Neural crest cell (in vitro differentiated cells): ENCODE measurements around the gene ERGIC2. TPM values are rescaled to one million over a fixed set of nuclear protein-coding genes. Genes with fewer than 3 reads are reported as not detected.

Experiments
- DNase-seq: peaks from one replicate; pipeline ENCODE4 v3.0.0; 2021; ENCODE audit warnings: low read depth, mixed read lengths, low spot score
- H3K27ac Mint-ChIP-seq: one replicate; pipeline ENCODE4 v1.8.0; 2021; ENCODE audit warnings: mild to moderate bottlenecking, mixed read lengths; ENCODE audit not compliant: unreplicated experiment
- H3K27me3 Mint-ChIP-seq: 2 replicates; pipeline ENCODE4 v1.8.0; 2021; ENCODE audit warnings: low read depth, mild to moderate bottlenecking, mixed read lengths
- H3K36me3 Mint-ChIP-seq: 2 replicates; pipeline ENCODE4 v1.8.0; 2021; ENCODE audit warnings: low read depth, mild to moderate bottlenecking, mixed read lengths
- H3K4me1 Mint-ChIP-seq: 2 replicates; pipeline ENCODE4 v1.8.0; 2021; ENCODE audit warnings: mixed read lengths
- H3K4me3 Mint-ChIP-seq: one replicate; pipeline ENCODE4 v1.8.0; 2021; ENCODE audit warnings: mild to moderate bottlenecking, mixed read lengths
- H3K9me3 Mint-ChIP-seq: 2 replicates; pipeline ENCODE4 v1.8.0; 2021; ENCODE audit warnings: mixed read lengths
- total RNA-seq: library from RNA; stranded (reverse); gene quantifications from 2 replicates; pipeline ENCODE4 v1.2.1, GENCODE V29; 2021
- TF ChIP-seq, protein P1 (sequence below): fragments of 200-600 bp; sonication (generic); conservative IDR thresholded peaks from 2 replicates; pipeline ENCODE4 v1.5.0; 2021; ENCODE audit warnings: antibody characterized with exemption, mild to moderate bottlenecking

Gene ERGIC2
- total RNA-seq, 1 donor from 2014 or later = 48.9 TPM

DNA sequence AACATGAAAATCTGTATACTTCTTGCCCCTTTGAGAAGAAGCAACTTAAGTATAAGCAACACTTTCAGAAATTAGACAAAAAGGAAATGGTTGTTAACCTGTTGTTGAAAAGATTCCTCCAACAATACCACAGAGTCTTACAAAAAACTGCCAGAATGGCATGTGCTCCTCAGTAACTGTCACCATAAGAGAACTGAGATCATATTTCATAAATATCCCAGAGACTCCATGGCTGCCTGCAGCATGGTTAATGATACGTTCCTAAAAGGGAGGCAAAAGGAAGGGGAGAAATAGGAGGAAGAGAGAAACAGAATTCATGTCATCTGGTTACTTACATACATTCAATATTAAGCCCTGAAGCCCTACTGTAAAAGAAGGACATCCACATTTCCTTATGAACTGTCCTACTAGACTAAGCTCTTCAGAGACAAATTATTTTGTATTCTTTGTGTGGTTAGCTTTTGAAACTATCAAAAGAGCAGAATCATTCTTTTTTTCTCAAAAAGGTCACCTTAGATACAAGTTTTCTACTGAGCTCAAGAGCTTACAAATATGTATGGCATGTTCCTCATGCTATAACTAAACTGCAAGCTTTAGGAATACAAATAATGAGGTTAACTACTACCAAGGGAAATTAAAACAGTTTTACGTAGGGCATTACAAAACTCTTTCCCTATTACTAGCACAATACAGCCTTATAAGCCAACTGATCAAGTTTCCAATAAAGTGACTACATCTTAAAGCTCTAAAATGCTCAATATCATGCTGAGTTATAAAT, 37.8 kb downstream of the ERGIC2 start:
- TF ChIP-seq, protein P1, sequence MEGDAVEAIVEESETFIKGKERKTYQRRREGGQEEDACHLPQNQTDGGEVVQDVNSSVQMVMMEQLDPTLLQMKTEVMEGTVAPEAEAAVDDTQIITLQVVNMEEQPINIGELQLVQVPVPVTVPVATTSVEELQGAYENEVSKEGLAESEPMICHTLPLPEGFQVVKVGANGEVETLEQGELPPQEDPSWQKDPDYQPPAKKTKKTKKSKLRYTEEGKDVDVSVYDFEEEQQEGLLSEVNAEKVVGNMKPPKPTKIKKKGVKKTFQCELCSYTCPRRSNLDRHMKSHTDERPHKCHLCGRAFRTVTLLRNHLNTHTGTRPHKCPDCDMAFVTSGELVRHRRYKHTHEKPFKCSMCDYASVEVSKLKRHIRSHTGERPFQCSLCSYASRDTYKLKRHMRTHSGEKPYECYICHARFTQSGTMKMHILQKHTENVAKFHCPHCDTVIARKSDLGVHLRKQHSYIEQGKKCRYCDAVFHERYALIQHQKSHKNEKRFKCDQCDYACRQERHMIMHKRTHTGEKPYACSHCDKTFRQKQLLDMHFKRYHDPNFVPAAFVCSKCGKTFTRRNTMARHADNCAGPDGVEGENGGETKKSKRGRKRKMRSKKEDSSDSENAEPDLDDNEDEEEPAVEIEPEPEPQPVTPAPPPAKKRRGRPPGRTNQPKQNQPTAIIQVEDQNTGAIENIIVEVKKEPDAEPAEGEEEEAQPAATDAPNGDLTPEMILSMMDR = no peak
- Mint-ChIP-seq H3K27ac (no peak overlapping the region), H3K36me3 (peaks cover 4% of the 10 kb centered on the region), H3K4me1 (no peaks in the 10 kb centered on the region), H3K4me3 (no peak overlapping the region), H3K9me3 (no peaks in the 10 kb centered on the region), H3K27me3 (no peaks in the 10 kb centered on the region)
- no peak for DNase-seq

DNA sequence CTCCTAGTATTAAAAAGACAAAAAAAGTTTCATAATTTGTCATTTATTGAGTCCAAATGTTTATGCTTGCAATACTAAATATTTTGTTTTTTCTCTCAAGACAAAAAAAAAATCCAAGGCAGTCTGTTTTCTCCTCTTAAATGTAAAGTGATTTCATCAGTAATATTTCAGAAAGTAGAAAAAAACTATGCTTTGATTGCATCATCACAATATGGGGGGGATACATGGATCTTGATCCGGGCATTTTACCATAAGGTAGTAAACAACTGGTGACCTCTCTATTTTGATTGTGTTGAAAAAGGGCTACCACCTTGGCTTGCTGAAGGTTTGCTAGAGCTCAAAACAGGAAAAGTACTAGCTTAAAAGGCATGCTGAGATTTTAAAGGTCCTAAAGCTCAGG, 43.6 kb downstream of the ERGIC2 start:
- Mint-ChIP-seq H3K9me3 (no peaks in the 10 kb centered on the region), H3K27ac (no peak overlapping the region)

DNA sequence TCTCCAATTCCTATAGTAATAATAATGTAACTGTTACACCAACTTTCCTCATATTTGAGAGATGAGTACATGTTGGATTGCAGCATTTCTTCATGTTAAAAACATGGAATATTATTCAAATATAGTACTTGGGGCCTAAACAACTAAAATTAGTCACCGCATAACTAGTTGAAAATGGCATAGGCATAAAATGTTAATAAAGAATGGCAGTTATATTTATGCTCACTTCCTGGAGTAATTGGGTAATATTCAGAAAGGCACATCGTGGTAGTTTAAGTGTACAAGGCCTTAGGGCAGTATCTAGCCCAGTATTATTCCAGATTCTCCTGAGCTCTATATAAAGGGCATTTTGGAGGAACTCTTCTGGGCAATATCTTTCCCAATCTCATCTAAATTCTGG, 46.0 kb downstream of the ERGIC2 start:
- Mint-ChIP-seq H3K4me3 (no peak overlapping the region), H3K27ac (no peak overlapping the region), H3K36me3 (peaks cover 7% of the 10 kb centered on the region), H3K4me1 (no peaks in the 10 kb centered on the region), H3K9me3 (no peaks in the 10 kb centered on the region), H3K27me3 (no peaks in the 10 kb centered on the region)
- no peak for DNase-seq
- TF ChIP-seq, protein P1 = no peak

More for the DNA sequence above, 43.6 kb downstream of the ERGIC2 start:
- DNase-seq = no peak
- H3K4me3 Mint-ChIP-seq = no peak overlapping the region
- H3K36me3 Mint-ChIP-seq = peaks cover 11% of the 10 kb centered on the region
- H3K4me1 Mint-ChIP-seq = no peaks in the 10 kb centered on the region
- H3K27me3 Mint-ChIP-seq = no peaks in the 10 kb centered on the region
- TF ChIP-seq, protein P1 = no peak

DNA sequence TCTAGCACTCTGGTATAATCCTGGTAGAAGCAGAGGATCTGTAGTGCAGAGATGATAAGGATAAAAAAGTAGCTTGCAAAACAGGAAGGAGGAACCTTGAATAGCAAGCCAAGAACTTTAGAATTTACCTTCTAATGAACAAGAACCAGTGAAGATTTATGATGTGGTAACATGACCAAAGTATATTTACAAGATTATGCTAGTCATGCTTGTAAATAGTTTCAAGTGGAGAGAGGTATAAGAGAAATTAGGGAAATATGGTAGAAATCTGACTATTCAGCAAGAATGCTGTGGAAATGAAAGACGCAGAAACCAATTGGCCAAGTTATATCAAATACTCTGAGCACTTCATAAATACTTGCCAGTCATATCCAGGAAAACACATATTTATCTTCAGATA, 47.8 kb downstream of the ERGIC2 start:
- Mint-ChIP-seq H3K27ac (no peak overlapping the region), H3K36me3 (peaks cover 7% of the 10 kb centered on the region), H3K4me3 (no peak overlapping the region), H3K9me3 (no peaks in the 10 kb centered on the region), H3K27me3 (no peaks in the 10 kb centered on the region), H3K4me1 (no peaks in the 10 kb centered on the region)
- DNase-seq = no peak
- TF ChIP-seq, protein P1 = no peak

DNA sequence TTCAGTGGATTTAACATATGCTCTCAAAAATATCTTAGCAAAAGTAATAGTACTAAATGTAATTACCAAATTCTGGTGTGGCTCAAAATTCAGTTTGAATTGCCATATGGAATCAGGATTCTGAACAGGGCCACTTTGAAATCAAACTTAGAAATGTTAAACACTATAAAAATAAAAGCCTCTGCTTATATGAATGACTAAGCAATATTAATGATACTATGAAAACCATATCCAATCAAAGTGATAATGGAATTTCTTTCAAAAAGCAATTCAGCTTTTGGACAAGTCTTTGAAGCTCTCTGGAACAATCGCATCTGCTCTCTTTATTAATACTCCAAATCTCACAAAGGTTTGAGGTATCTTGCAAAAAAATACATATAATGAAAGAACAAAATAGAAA, 51.6 kb downstream of the ERGIC2 start:
- H3K27me3 Mint-ChIP-seq = no peaks in the 10 kb centered on the region
- H3K27ac Mint-ChIP-seq = no peak overlapping the region
- H3K4me3 Mint-ChIP-seq = no peak overlapping the region
- TF ChIP-seq, protein P1 = no peak
- no peaks in the 10 kb centered on the region for H3K4me1 Mint-ChIP-seq
- peaks cover 14% of the 10 kb centered on the region for H3K36me3 Mint-ChIP-seq
- no peak for DNase-seq
- H3K9me3 Mint-ChIP-seq = peaks cover 5% of the 10 kb centered on the region
